GM19455 (cell line): ENCODE data around the gene TBL3.
A peak's percentile ranks its signal among the peaks of the same experiment; 100 is the strongest.
"Not testable (repeated sequence)": the region's sequence is repeated elsewhere in the genome, so short reads cannot be mapped to it uniquely, and the experiment has no call there.

Source experiments
- ATAC-seq: cut with Tn5 transposase; IDR thresholded peaks from one replicate; pipeline ENCODE4 v1.9.1; 2021; ENCODE audit not compliant: unreplicated experiment

The TBL3 gene

DNA sequence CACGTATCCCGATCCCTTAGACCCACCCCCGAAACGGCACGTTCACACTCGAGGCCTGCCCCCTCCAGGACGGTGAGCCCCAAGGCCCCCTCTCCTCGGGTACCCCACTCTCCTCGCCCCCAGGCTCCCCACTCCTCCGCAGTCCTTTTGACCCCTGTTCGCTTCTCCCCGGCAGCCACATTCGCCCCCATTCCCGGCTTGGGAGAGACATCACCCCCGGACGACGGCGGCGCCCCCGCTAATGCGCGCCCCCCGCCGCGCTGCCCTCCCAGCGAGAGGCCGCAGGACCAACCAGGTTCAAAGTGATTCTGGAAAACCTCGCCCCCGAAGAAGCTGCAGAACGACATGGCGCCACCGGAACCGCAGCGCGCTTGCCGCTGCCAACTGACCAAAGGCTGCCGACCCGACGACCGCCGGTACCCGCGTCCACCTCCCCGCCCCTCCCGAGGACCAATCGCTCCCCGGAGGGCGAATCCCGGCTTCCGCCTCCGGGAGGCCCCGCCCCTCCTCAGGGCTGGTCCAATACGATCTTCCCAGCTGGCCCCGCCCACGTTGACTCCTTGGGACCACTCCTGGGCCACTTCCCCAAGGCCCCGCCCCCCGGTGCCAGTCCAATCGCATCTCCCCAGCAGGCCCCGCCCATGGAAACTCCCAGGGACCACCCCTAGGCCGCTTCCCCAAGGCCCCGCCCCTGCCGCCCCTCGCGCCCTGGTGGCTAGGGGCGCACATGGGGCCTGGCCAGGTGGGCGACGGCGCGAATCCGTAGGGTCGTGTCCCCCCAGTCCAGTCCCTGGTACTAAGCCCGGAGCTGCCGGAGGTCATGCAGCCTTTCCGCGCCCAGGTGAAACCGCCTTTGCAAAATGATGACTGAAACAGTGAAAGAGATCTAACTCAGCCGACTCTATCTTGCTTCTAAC, 28.8 kb upstream of the TBL3 start, which contains the start of gene MSRB1:
Gene MSRB1, minus strand, starts transcription at position 390 of the 917 bp plus-strand sequence. Its CDS starts 43 bp downstream, at position 347.
- peak; percentile 88 for ATAC-seq

DNA sequence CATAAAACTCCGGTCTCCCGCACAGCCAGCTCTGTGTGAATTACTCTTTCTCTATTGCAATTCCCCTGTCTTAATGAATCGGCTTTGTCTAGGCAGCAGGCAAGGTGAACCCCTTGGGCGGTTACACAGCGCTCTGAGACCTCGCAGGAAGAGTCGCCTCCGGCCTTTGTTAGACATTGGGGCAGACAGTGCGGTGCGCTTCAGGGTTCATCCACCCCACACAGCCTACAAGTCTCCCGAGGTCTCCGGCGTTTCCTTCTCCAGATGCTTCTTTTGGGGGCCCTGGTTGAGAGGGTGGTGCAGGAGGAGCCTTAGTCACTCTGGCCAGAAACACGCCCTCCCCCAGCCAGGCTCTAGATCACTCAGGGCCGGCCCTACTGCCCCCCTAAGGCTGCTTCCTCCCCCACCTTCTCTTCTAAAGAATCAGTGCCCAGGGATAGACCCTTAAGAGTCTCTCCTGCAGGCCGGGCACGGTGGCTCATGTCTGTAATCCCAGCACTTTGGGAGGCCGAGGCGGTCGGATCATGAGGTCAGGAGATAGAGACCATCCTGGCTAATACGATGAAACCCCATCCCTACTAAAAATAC, 27.1 kb upstream of the TBL3 start:
- no peak for ATAC-seq

DNA sequence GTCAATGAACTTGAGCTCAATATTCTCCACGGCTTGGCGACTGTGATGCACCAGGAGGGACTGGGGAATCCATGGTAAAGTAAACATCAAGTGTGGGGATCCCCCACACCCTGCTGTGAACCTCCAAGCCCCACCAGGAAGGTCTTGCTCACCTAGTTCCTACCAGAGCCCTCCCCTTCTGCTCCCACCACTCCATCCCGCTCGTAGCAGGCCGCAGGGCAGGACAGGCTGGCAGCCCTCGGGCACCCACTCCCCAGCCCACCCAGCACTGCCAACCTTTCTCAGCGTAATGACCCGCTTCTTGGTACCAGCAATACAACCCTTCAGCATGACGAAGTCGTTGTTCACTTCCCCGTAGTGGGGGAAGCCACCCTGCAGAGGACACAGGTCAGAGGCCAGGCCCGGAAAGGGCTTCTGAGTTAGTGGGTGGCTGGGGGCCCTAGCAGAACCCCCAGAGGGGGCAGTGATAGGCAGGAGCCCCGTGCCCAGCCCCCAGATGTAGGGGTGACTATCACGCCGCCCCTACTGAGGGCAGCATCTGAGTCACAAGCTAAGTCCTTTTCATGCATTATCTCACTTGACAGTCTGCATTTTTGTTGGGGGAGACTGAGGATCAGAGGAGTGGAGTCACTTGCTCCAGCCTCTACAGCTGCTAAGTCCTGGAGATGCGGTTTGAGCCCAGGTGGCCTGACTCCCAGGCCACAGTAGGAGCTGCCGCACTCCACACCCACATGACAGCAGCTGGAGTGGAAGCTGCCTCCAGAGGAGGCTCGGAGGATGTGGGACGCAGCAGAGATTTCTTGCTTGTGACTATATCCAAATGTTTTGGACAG, 26.1 kb upstream of the TBL3 start:
- no peak for ATAC-seq

DNA sequence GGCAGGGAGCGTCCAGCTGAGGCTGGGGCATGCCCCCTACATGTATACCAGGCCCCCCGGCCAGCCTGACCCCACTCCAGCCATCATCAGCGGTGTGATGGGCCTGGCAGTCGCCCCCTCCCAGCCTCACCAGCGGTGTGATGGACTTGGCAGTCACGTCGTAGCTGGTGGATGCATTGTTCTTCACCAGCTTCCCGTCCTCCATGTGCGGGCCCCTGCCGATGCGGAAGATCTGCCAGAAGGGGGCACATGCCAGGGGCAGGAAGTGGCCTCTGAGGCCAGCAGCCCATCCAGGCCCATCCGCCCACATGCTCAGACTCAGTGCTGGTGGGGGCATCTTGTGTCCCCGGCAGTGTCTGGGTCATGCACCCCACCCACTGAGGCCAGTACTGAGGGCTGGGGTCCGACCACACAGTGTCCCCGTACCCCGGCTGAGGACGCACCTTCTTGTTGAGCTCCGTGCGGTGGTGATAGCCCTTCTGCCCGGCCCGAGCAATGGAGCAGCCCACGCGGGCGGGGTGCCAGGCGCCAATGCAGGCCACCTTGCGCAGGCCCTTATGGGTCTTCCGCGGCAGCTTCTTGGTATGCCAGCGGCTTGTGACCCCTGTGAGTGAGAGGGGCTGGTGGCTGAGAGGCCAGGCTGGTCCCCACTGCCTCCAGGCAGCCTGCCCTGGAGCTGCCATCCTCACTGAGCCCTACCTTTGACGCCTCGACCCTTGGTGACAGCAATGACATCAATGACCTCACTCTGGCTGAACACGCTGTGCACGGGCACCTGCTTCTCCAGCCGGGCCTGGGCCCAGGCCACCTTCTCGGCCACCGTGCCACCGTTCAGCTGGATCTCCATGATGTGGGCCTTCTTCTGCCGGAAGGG, 25.1 kb upstream of the TBL3 start:
- ATAC-seq, result no peak

DNA sequence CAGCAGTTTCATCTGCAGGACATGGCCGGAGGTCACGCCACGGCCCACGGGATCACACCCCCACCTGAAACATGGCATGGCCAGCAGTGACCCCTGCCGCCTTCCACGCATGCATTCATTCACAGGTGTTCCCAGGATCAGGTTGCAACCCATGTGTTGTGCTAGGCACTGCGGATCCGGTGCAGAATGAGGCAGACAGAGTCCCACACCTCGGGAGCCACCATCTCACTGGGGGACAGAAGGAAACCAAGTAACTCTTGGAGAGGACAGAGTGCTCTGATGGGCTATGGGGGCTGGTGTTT, 24.5 kb upstream of the TBL3 start:
- no peak for ATAC-seq

DNA sequence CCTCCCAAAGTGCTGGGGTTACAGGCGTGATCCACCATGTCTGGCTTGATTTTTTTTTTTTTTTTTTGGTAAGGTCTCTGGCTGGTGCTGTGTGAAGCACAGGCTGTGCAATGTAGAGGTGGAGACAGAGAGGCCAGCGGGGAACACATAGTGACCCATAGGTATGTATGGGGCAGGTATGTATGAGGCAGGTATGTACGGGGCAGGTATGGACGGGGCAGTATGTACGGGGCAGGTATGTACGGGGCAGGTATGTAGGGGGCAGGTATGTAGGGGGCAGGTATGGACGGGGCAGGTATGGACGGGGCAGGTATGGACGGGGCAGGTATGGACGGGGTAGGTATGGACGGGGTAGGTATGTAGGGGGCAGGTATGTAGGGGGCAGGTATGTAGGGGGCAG, 22.3 kb upstream of the TBL3 start:
- no peak for ATAC-seq

DNA sequence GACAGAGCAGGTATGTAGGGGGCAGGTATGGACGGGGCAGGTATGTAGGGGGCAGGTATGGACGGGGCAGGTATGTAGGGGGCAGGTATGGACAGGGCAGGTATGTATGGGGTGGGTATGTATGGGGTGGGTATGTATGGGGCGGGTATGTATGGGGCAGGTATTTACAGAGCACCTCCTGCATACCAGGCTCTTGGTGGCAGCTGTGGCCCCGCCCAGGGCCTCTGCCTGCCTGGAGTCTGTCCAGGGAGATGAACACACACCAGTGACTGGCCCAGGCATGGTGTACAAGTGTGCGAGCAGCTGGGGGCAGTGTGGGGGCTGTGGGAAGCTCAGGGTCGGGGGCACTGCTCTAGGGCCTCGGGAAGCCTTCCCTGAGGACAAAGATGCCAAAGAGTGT, 21.8 kb upstream of the TBL3 start:
- no peak for ATAC-seq

DNA sequence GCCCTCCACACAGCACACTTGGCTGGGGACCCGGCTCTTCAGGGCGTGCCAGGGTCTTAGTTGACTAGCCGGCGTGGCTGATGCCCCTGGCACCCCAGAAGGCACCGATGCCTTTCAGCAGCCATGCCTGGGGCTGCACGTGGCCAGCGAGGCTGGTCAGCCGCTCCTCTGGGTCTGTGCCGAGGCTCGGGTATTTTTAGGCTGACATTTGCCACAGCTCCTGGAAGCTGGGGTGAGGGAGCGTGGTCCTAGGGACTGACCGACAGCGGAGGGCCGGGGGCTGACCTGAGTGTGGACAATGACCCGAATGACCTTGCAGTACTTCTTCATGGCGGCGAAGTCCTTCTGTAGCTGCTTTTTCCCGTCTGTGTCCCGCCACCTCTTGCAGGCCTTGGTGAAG, 21.3 kb upstream of the TBL3 start:
- ATAC-seq, result no peak

DNA sequence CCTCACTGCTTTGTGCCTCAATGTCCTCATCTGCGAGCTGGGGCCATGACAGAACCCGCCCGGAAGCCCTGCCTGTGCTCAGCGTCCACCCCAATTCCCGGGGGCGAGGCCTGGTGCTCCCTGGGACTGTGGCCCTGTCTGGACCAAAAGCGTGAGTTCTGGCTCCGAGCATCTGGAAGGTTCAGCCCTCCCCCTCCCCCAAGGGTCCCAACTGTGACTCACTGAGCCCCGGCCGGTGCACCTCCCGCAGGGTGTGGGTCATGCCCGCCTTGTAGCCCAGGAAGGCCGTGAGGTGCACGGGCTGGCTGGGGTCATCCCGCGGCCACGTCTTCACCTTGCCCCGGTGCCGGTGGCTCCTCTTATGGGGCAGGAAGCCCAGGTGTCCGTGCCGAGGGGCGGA, 18.1 kb upstream of the TBL3 start:
- no peak for ATAC-seq

DNA sequence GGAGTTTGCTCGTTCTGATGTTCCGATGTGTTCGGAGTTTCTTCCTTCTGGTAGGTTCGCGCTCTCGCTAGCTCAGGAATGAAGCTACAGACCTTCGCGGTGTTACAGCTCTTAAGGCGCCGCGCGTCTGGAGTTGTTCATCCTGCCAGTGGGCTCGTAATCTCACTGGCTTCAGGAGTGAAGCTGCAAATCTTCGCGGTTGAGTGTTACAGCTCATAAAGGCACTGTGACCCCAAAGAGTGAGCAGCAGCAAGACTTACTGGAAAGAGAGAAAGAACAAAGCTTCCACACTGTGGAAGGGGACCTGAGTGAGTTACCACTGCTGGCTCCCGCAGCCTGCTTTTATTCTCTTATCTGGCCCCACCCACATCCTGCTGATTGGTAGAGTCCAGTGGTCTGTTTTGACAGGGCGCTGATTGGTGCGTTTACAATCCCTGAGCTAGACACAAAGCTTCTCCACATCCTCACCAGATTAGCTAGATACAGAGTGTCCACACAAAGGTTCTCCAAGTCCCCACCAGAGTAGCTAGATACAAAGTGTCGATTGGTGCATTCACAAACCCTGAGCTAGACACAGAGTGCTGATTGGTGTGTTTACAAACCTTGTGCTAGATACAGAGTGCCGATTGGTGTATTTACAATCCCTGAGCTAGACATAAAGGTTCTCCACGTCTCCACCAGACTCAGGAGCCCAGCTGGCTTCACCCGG, 14.3 kb upstream of the TBL3 start:
- not testable (repeated sequence) for ATAC-seq

DNA sequence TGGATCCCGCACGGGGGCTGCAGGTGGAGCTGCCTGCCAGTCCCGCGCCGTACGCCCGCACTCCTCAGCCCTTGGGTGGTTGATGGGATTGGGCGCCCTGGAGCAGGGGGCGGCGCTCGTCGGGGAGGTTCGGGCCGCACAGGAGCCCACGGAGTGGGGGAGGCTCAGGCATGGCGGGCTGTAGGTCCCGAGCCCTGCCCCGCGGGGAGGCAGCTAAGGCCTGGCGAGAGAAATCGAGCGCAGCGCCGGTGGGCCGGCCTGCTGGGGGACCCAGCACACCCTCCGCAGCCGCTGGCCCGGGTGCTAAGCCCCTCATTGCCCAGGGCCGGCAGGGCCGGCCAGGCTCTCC, 13.7 kb upstream of the TBL3 start:
- not testable (repeated sequence) for ATAC-seq

DNA sequence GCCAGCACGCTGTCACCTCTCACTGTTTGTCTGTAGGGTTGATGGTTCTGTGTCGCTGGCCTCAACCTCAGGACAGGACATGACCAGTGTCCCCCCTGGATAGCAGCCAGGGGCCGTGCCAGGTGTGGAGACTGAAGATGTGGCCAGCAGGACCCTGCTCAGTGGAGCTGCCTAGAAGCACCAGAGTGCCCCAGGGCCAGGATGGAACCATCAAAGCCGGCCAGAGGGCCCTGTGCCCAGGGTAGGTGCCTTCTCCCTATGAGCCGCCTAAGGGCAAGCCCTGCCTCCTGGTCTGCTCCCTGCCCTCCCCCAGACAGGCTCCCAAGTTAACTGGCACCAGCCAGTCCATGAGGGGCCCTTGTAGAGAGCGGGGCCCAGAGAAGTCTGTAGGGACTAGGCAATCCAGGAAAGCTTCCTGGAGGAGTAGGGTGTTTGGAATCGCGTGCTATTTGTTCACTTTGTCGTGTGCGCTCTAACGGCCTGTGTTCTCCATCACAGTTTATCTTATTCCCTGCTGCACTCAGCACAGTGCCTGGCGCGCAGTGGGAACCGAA, 13.1 kb upstream of the TBL3 start:
- no peak for ATAC-seq

DNA sequence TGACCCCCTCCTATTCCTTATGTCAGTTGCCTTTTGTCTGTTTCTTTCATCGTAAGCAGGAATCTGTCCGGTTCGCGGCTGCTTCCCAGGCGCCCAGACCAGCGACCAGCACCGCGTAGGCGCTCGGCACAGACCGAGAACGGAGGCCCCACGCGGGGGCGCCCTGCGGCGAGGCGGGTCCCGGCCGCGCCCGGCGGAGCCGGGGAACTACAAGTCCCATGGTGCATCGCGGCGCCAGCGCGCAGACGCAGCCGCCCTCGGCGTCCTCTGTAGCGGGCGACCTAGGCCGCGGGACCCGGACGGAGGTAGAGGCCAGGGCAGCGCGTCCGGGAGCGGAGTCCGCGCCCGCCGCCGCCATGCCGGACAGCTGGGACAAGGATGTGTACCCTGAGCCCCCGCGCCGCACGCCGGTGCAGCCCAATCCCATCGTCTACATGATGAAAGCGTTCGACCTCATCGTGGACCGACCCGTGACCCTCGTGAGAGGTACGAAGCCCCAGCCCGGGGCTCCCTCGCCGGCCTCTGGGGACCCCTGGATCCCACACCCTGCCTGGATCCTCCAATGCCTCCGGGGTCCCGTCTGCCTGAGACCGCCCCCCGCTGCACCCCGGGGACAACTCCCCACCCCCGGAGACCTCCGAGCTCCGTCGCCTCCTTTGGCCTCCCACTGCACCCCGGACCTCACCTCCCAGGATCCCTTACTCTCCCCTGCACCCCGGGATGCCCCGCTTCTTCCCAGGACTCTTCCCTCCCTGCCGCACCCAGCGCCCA, 12.4 kb upstream of the TBL3 start, which contains the start of gene NDUFB10:
Gene NDUFB10, plus strand, starts transcription at position 270 of the 771 bp plus-strand sequence. Its CDS starts 87 bp downstream, at position 357.
- ATAC-seq, result peak; percentile 68

DNA sequence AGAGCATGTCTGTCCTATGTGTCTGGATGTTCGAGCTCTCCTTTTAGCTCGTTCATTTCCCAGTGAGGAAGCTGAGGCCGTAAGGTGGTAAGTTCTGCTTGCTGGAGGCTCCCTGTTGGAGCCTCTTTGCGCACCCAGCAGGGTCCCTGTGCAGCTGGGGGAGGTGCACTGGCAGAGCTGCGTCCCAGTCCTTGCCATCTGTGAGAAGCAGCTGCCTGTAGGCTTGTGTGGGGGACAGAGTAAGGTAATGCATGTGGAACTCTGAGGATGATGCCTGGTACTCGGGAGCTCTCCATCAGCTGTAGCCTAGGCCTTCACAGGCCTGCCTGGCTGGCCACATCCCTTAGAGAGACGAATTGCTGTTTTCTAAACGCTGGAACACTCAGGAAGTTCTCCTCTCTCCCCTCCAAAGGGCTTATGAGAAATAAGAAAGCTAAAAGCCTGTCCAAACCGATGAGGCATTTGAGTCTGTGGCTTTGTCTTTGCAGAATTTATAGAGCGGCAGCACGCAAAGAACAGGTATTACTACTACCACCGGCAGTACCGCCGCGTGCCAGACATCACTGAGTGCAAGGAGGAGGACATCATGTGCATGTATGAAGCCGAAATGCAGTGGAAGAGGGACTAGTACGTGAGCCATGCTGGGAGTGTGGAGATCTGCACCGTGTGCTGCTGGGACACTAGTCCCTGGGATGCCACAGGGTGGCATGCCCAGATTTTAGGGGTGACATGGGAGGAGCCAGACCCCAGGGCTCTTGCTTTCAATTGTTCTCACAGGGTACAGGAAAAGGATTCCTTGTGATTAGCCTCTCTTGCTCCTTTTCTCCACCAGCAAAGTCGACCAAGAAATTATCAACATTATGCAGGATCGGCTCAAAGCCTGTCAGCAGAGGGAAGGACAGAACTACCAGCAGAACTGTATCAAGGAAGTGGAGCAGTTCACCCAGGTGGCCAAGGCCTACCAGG, 10.9 kb upstream of the TBL3 start:
- no peak for ATAC-seq

DNA sequence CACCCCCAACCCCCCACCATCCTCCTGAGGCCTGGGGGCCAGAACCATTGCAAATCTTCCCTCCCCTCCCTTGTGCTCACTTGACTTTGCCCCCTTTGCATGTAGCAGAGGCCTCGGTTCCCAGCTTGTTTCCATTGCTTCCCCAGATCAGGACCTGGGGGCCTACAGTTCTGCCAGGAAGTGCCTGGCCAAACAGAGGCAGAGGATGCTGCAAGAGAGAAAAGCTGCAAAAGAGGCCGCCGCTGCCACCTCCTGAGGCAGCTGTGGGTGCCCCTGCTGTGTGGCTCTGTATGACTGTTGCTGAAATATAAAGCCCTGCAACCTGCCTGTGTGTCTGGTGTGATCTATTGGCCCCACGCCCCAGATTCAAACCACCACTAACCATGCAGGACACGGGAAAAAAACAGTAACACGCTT, 10.2 kb upstream of the TBL3 start:
- no peak for ATAC-seq

DNA sequence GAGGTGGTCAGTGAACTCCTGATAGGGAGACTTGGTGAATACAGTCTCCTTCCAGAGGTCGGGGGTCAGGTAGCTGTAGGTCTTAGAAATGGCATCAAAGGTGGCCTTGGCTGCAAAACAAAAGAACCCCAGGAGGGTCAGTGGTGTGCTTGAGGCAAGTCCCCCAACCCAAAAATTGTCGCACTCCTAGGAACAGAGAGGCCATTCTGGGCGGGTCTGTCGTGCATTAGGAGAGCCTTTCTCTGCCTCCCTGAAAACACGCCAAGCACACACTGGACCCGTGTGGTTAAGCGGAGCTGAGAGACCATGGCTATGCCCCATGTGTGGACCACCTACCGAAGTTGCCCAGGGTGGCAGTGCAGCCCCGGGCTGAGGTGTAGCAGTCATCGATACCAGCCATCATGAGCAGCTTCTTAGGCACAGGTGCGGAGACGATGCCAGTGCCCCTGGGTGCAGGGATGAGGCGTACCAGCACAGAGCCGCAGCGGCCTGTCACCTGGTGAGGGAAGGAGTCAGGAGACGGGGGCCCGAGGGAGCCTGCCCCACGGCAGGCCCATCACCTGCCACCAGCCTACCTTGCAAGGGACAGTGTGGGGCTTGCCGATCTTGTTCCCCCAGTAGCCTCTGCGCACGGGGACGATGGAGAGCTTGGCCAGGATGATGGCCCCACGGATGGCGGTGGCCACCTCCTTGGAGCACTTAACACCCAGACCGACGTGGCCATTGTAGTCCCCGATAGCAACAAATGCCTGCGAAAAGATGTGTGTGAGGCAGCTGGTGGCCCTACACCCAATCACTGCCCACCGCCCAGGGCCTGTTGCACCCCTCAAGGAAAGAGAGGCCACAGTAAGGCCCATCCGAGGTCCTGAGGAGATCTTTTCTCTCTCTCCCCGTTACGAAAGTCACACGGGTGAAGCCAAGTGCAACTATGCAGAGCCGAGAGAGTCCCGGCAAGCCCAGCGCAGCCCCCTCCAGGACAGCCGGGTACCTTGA, 9.4 kb upstream of the TBL3 start:
- ATAC-seq, result not testable (repeated sequence)
